K562 (cell line): Measurements from ENCODE around the gene UTRN.

Experiments
- EGR1 ChIP-seq: fragments of 450-650 bp; conservative IDR thresholded peaks from 2 replicates; pipeline ENCODE4 v1.6.1; 2017; ENCODE audit warnings: mild to moderate bottlenecking
- KDM1A ChIP-seq, 2 experiments: fragments of 450-650 bp; IDR thresholded peaks; 2 replicates each; pipeline ENCODE4 v1.6.1; 2016; ENCODE audit warnings: mild to moderate bottlenecking in 2 of 2
- NCOA2 ChIP-seq, 2 experiments: fragments of 450-650 bp; IDR thresholded peaks; 2 replicates each; pipeline ENCODE4 v1.6.1; 2018; ENCODE audit warnings: mild to moderate bottlenecking in 2 of 2, moderate library complexity in 1 of 2; ENCODE audit not compliant: partially characterized antibody in 2 of 2
- NR4A1 ChIP-seq, 2 experiments: fragments of 250-450 bp in 1 of 2; fragments of 450-650 bp in 1 of 2; sonication (Bioruptor Pico) in 1 of 2; IDR thresholded peaks; 2 replicates each; pipeline versions ENCODE4 v1.4.0 to v1.6.1; 2016 to 2020; ENCODE audit warnings: mild to moderate bottlenecking in 2 of 2, missing compliant biosample characterization in 1 of 2, missing genetic modification characterization in 1 of 2, moderate library complexity in 1 of 2
- PHF20 ChIP-seq: fragments of 450-650 bp; IDR thresholded peaks from 2 replicates; pipeline ENCODE4 v1.6.1; 2018; ENCODE audit not compliant: partially characterized antibody
- POLR2A ChIP-seq: fragments of 450-650 bp; conservative IDR thresholded peaks from 2 replicates; pipeline ENCODE4 v1.6.1; 2016
- SMARCB1 ChIP-seq: IDR thresholded peaks from 2 replicates; pipeline ENCODE4 v1.6.1; 2011; ENCODE audit warnings: improper control_type of control experiment, low read depth; ENCODE audit not compliant: insufficient read length
- SMC3 ChIP-seq: conservative IDR thresholded peaks from 2 replicates; pipeline ENCODE4 v1.6.1; 2011; ENCODE audit warnings: low read depth, low read length, improper control_type of control experiment; ENCODE audit not compliant: insufficient read depth
- TEAD4 ChIP-seq, 2 experiments: sonication (generic) in 1 of 2; formaldehyde crosslinking in 1 of 2; IDR thresholded peaks; 2 replicates each; pipeline versions ENCODE4 v1.6.1 to v1.8.0; 2012 to 2022; ENCODE audit warnings: borderline replicate concordance in 1 of 2, inconsistent platforms in 1 of 2, low read length in 1 of 2, mild to moderate bottlenecking in 1 of 2, missing genetic modification reagents in 1 of 2
- ZNF224 ChIP-seq: sonication (generic); formaldehyde crosslinking; IDR thresholded peaks from 2 replicates; pipeline ENCODE4 v1.8.0; 2022; ENCODE audit warnings: mild to moderate bottlenecking, missing genetic modification reagents
- TF ChIP-seq, protein P1 (sequence below), 2 experiments: fragments of 450-650 bp in 1 of 2; sonication (generic) in 1 of 2; formaldehyde crosslinking in 1 of 2; IDR thresholded peaks; 2 replicates each; pipeline versions ENCODE4 v1.7.1 to v1.9.0; 2016 to 2022; ENCODE audit warnings: inconsistent platforms in 1 of 2, mild to moderate bottlenecking in 1 of 2, missing genetic modification reagents in 1 of 2

DNA sequence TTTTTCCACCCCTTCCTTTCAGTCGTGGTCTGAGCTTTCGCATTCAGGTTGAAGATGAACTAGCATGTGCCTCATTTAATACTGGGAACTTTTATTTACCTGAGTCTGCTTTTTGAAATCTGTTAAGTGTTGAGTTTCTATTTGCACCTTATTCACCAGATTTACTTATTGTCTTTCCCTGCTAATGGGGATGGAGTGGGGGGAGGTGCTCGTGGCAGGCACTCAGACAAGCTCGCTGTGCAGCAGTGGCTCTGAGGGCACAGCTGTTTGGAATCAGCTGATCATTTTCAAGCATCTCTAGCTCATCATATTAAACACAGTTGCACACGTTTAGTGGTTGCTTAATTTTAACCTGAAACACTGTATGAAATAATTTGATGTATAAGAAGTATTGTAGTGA is 35.6 kb downstream of the UTRN start:
- TF ChIP-seq POLR2A (no peak), SMARCB1 (no peak), NR4A1 (CRISPR knock-in tag; IDR thresholded peaks at IDR 0.05) (no peak), NR4A1 (tag; IDR thresholded peaks at IDR 0.05) (no peak), EGR1 (no peak), ZNF224 (CRISPR knock-in tag) (no peak), PHF20 (no peak), SMC3 (no peak), KDM1A (IDR thresholded peaks at IDR 0.05) (no peak), TEAD4 (IDR thresholded peaks at IDR 0.05; ENCODE audit: low read length) (no peak), TEAD4 (CRISPR knock-in tag; IDR thresholded peaks at IDR 0.05; ENCODE audit: borderline replicate concordance) (no peak), NCOA2 (IDR thresholded peaks at IDR 0.05; ENCODE audit: partially characterized antibody in 2 of 2) (no peak)
- TF ChIP-seq, protein P1, sequence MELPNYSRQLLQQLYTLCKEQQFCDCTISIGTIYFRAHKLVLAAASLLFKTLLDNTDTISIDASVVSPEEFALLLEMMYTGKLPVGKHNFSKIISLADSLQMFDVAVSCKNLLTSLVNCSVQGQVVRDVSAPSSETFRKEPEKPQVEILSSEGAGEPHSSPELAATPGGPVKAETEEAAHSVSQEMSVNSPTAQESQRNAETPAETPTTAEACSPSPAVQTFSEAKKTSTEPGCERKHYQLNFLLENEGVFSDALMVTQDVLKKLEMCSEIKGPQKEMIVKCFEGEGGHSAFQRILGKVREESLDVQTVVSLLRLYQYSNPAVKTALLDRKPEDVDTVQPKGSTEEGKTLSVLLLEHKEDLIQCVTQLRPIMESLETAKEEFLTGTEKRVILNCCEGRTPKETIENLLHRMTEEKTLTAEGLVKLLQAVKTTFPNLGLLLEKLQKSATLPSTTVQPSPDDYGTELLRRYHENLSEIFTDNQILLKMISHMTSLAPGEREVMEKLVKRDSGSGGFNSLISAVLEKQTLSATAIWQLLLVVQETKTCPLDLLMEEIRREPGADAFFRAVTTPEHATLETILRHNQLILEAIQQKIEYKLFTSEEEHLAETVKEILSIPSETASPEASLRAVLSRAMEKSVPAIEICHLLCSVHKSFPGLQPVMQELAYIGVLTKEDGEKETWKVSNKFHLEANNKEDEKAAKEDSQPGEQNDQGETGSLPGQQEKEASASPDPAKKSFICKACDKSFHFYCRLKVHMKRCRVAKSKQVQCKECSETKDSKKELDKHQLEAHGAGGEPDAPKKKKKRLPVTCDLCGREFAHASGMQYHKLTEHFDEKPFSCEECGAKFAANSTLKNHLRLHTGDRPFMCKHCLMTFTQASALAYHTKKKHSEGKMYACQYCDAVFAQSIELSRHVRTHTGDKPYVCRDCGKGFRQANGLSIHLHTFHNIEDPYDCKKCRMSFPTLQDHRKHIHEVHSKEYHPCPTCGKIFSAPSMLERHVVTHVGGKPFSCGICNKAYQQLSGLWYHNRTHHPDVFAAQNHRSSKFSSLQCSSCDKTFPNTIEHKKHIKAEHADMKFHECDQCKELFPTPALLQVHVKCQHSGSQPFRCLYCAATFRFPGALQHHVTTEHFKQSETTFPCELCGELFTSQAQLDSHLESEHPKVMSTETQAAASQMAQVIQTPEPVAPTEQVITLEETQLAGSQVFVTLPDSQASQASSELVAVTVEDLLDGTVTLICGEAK (IDR thresholded peaks at IDR 0.05): no peak
- TF ChIP-seq, protein P1 (CRISPR knock-in tag; IDR thresholded peaks at IDR 0.05): no peak
